Stimulated activated CD4-positive, alpha-beta T cell treated with anti-CD3 and anti-CD28 coated beads, TNF-alpha, amount 100 ng/mL, for 48 hours (primary cell): ENCODE measurements around the gene ZNF749.
"Not testable (repeated sequence)": the region's sequence is repeated elsewhere in the genome, so short reads cannot be mapped to it uniquely, and the experiment has no call there.

Experiments
- DNase-seq, 3 donors: peaks; one replicate each; pipeline ENCODE4 v3.0.0-alpha.2; 2020; ENCODE audit warnings: low read depth in 3 of 3

ZNF749 gene

GRCh38 chr19:57465680-57466381, 30.7 kb downstream of the ZNF749 start:
- no peak for DNase-seq

GRCh38 chr19:57466489-57466888, 31.4 kb downstream of the ZNF749 start:
- no peak for DNase-seq

GRCh38 chr19:57473646-57474045, 38.5 kb downstream of the ZNF749 start:
- DNase-seq: no peak

- peak; percentile 68 to 84 (median 72) for DNase-seq
Measured at GRCh38 chr19:57477191-57478008, 42.3 kb downstream of the ZNF749 start, which contains the start of gene ZNF772. Gene ZNF772, minus strand, starts transcription at chr19:57477566. Its CDS starts 257 bp downstream, at chr19:57477309.

- peak; percentile 78 to 89 (median 81) for DNase-seq
Measured at GRCh38 chr19:57487477-57488298, 52.6 kb downstream of the ZNF749 start, which contains the start of gene ZNF419. Gene ZNF419, plus strand, starts transcription at chr19:57487750. Its CDS starts 201 bp downstream, at chr19:57487951.

- not testable (repeated sequence) for DNase-seq
Measured at GRCh38 chr19:57488299-57488644, 53.1 kb downstream of the ZNF749 start.
